Activated CD4-positive, alpha-beta T cell treated with anti-CD3 and anti-CD28 coated beads, Interleukin-10, Interleukin-2, amounts not matched to agents 100 ng/mL and 50 ng/mL, durations not matched to agents 16 hours and 8 hours (primary cell): ENCODE measurements around the gene PKD2.
"Not testable (repeated sequence)": the region's sequence is repeated elsewhere in the genome, so short reads cannot be mapped to it uniquely, and the experiment has no call there.

Experiments
- DNase-seq: peaks from one replicate; pipeline ENCODE4 v3.0.0-alpha.2; 2020

Gene PKD2

GRCh38 chr4:88078579-88078978 is 71.1 kb downstream of the PKD2 start:
- DNase-seq: no peak

DNA sequence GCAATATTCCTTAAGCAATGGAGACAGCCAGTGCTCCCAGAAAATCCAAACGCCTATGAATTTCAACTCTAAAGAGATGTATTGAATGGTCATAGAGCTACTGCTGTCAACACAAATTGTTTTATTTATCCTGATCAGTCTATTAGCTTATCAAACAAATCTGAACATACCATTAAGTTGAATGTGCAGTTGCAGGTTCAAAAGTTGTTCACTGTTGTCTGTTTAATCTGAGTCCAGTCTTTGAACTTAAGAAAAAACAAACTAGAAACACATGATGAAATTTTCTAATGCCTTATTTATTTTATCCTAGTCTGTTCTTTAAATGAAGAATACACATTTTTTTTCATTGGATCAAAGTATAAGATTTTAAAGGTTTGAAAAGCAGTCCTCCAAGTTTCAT is 73.2 kb downstream of the PKD2 start:
- DNase-seq: no peak

GRCh38 chr4:88087004-88087403 is 79.6 kb downstream of the PKD2 start:
- DNase-seq: no peak

- no peak for DNase-seq
Measured at GRCh38 chr4:88090898-88091297, 83.5 kb downstream of the PKD2 start.

DNA sequence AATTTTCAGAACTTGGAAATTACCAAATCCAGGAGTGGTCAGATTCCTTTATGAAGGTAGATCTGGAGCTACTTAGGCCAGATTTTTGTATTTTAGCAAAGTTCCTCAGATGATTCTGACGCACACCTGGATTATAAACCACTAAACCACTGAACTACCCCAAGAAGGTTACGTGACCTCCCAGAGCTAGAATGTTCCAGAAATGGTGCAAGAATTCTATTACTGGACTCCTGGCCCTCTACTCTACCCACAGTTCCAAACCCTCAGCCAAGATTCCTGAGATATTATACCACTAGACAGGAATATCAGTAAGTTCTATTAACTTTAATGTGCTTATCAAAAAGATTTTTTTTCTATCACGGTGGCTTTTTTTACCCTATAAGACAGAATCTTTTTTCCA is 83.9 kb downstream of the PKD2 start:
- DNase-seq: no peak

- no peak for DNase-seq
Measured at GRCh38 chr4:88093874-88094273, 86.4 kb downstream of the PKD2 start.

GRCh38 chr4:88097301-88097700 is 89.9 kb downstream of the PKD2 start:
- DNase-seq: no peak

DNA sequence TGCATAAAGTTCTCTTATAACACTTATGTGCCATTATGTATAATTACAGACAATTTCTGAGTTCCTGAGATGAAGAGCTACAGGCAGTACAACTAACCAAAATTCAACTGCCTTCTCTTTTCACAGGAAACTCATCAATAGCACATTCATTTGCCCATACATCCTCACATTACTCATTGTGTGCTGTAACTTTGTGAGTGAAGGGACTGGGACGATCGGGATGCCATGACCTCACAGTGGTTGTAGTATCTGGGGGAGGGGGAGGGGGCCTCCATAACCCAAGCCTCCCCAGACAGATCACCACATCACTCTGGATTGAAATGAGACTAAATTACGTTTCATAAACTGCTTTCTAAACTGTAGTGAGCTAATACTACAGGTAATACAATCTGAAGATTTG is 90.3 kb downstream of the PKD2 start:
- no peak for DNase-seq

DNA sequence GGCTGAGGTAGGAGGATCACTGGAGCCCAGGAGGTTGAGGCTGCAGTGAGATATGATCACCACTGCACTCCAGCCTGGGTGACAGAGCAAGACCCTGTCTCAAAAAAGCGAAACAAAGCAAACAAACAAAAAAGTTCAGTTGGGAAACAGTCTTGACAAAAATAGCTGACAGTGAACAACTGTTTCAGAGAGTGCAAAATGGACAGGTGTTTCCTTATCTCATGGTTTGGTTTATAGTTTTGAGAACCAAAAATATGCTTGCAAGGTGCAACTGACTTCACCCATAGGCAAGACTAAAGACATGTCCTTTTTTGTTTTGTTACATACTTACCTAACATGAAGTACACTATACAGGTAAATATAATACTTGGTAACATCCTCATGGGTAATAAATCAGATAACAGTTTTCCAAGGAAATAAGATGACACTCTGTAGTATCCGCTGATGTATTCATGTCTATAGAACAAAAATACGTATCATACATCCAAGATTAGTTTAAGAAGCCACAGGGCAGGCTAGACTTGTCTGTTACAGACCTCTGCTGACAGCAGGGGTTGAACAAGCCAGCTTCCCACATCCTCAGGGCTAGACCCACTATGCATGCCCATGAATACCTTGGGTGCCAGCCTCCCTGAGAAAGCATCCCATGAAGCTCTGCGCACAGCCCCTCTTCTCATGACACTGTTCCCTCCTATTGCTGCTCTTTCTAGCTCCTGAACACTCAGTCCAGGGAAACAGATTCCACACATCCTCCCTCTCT is 91.7 kb downstream of the PKD2 start:
- DNase-seq: no peak

GRCh38 chr4:88101165-88101564 is 93.7 kb downstream of the PKD2 start:
- no peak for DNase-seq

DNA sequence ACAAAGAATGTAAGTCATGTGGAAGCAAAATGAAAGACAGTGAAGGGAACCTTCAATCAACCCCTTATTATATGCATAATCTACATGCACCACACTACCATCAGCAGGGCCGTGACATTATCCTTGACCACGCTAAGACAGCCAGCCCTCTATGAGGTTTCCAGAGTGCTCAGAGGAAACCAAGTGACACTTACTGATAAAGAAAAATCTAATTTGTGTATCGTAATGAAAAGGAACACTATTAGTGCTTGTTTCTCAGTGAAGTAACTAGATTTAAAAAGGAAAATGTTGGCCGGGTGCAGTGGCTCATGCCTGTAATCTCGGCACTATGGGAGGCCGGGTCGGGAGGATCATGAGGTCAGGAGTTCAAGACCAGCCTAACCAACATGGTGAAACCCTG is 94.6 kb downstream of the PKD2 start:
- DNase-seq: no peak

DNA sequence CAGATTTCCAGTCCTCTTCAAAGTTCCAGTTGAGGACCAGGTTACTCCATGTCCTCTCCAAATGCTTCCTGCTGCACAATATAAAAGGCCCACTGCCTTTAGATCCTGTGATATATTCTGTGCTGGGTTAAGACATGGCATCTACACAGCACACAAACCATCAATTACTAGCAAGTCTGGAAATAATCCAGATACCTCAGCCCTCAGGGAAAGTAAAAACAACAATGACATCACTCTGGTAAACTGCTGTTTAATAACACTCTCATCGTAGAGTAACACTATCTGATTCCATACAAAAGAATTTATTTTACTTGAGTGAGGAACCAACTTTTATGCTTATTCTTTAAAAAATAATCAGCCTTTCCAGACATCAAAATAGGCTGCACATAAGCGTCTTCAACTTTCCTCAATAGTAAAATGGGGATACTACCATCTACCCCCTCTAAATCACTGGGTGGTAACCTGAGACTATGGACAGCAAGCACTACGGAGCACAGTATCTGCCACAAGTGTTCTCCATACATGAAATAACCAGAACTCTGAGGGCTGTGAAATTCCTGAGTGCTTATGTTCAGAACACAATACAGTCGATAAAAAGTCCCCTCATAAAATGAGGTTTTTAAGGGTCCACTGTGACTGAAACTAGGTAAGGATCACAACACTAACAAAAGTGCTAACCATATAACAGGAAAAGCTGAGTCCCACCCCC is 97.6 kb downstream of the PKD2 start:
- DNase-seq: no peak

DNA sequence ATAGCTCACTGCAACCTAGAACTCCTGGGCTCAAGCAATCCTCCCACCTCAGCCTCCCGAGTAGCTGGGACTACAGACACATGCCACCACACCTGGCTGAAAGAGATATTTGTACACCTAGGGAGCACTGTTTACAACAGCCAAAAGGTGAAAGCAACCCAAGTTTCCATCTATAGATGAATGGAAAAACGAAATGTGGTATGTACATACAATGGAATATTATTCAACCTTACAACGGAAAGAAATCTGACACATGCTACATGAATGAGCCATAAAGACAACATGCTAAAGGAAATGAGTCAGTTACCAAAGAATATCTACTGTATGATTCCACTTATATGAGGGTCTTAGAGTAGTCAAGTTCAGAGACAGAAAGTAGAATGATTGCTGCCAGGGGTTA is 98.8 kb downstream of the PKD2 start:
- DNase-seq: no peak

DNA sequence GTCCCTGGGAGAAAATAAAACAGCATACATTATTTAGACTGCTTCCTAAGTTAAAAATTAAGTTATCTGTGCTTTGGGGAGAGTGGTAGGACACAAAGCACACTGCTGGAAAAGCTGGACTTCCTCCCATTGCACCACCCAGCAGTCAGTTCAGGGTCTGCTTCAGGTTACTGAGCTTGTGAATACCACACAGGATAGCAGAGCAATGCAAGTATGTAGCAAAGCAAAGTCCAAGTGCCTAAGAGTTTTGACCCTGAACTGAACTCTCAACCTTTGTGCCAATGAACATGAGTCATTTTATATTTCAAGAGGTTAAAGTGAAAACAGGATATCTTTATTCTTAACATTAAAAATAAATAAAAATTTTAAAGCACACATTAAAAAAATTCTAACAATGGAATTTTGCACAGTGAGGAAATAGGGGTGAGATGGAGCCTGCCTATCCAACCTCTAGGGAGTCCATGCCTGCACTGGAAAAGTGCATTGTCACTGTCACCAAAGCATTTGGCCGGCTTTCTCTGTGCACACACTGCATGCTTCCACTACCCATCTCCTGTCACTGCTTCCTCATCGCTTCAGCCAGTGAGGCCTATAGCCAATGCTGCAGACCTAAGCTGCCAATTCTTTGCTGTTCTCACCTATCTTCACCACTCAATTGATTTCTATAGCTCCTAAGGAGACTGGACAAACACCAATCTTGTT is 100.1 kb downstream of the PKD2 start:
- DNase-seq: no peak

- DNase-seq: not testable (repeated sequence)
Measured at GRCh38 chr4:88108108-88108465, 100.7 kb downstream of the PKD2 start.

DNA sequence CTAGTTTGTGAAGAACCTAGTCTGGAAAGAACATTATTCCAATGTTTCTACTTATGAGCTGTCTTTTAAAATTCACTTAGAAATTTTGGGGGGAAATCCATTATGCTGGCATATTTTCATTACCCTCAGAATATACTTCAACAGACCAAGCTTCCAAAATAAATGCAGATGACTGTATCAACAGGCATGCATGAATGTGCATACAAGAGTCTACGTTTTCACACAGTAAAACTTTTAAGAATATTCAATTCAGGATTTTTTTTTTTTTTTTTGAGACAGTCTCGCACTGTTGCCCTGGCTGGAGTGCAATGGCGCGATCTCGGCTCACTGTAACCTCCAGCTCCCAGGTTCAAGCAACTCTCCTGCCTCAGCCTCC is 101.3 kb downstream of the PKD2 start:
- DNase-seq: no peak

DNA sequence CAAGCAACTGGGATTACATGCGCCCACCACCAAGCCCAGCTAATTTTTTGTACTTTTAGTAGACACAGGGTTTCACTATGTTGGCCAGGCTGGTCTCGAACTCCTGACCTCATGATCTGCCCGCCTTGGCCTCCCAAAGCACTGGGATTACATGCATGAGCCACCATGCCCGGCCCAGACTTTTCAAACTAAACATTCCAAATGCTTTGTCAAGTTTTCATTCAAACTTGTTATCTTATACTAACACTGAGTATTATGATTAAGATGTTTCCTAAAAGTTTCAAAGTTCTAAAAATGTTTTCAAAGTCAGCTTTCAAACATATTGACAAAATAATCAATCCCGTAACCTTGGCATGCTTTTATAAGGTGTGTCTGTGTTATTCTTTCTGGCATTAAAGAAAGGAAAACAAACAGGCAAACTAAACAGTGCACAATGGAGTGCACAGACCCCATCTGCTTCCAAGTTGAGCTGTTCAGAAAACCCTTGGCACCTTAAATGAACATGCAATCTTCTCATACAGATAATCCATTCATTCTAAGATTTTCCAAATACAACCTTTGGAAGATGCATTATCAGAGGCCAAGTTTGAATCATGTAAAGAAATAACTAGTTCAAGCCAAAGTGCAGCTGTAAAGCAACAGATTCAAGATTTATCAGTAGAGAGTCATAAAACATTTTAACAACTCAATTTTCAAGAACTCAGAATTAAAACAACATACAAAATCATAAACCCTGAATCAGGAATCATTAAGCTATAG is 101.9 kb downstream of the PKD2 start:
- DNase-seq: no peak

- DNase-seq: no peak
Measured at GRCh38 chr4:88110826-88111225, 103.4 kb downstream of the PKD2 start.

DNA sequence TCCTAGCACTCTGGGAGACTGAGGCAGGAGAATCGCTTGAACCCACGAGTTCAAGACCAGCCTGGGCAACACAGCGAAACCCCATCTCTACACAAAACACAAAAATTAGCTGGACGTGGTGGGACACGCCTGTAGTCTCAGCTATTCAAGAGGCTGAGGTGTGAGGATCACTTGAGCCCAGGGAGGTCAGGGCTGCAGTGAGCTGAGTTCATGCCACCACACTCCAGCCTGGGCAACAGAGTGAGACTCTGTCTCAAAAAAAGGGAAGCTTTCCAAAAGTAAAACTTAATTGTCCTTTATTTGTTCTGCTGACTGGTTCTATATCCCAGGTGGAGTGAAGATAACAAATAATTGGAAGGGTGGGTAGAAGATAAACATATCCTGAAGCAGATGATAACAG is 105.4 kb downstream of the PKD2 start:
- DNase-seq: no peak

DNA sequence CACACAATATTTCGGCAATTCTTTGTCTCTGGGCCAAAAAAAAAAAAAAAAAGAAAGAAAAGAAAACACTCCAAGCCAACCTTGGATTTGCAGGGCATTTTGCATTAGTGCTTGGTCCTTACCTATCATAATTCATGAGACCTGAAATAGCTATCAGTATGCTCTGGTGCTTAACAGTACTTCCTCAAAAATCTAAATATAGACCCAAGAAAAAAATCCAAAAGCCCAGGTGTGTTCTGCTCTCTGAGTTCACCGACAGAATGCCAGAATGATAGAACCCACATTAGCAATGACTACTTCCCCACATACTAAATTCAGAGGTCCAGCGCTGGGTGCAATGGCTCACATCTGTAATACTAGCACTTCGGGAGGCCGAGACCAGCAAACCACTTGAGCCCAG is 108.2 kb downstream of the PKD2 start:
- DNase-seq: no peak

- no peak for DNase-seq
Measured at GRCh38 chr4:88119943-88120342, 112.5 kb downstream of the PKD2 start.

DNA sequence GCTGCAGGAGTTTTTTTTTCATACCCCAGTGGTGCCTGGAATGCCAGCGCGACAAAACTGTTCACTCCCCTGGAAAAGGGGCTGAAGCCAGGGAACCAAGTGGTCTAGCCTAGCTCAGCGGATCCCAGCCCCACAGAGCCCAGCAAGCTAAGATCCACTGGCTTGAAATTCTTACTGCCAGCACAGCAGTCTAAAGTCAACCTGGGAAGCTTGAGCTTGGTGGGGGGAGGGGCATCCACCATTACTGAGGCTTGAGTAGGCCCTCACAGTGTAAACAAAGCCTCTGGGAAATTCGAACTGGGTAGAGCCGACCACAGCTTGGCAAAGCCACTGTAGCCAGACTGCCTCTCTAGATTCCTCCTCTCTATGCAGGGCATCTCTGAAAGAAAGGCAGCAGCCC is 114.8 kb downstream of the PKD2 start:
- DNase-seq: not testable (repeated sequence)
